H9 (cell line): ENCODE data around the gene FAM163B. TPM values are rescaled to one million over a fixed set of nuclear protein-coding genes. Genes with fewer than 3 reads are reported as not detected.

Experiments used
- DNase-seq: peaks from one replicate; pipeline ENCODE4 v3.0.0-alpha.2; 2017
- H2AFZ ChIP-seq: one replicate; pipeline ENCODE4 v1.6.1; 2013; ENCODE audit warnings: mild to moderate bottlenecking, low read length, control low read depth, moderate library complexity
- H2AK5ac ChIP-seq: 2 replicates; pipeline ENCODE4 v1.6.1; 2013; ENCODE audit warnings: low read length, control low read depth, mixed read lengths; ENCODE audit not compliant: insufficient read length
- H2BK120ac ChIP-seq: one replicate; pipeline ENCODE4 v1.6.1; 2013; ENCODE audit warnings: low read depth, mild to moderate bottlenecking, low read length, control low read depth, inconsistent platforms; ENCODE audit not compliant: poor library complexity, severe bottlenecking
- H2BK12ac ChIP-seq: 2 replicates; pipeline ENCODE4 v1.6.1; 2013; ENCODE audit warnings: low read length, control low read depth, mixed read lengths, low read depth; ENCODE audit not compliant: insufficient read length
- H2BK15ac ChIP-seq: 2 replicates; pipeline ENCODE4 v1.6.1; 2013; ENCODE audit warnings: low read depth, low read length, control low read depth
- H2BK20ac ChIP-seq: one replicate; pipeline ENCODE4 v1.6.1; 2013; ENCODE audit warnings: low read depth, mild to moderate bottlenecking, low read length, control low read depth, inconsistent platforms; ENCODE audit not compliant: poor library complexity, severe bottlenecking
- H2BK5ac ChIP-seq: 2 replicates; pipeline ENCODE4 v1.6.1; 2013; ENCODE audit warnings: low read length, control low read depth, mixed read lengths; ENCODE audit not compliant: insufficient read length
- H3K14ac ChIP-seq: 2 replicates; pipeline ENCODE4 v1.6.1; 2013; ENCODE audit warnings: low read length, control low read depth; ENCODE audit not compliant: insufficient read depth
- H3K18ac ChIP-seq: 2 replicates; pipeline ENCODE4 v1.6.1; 2013; ENCODE audit warnings: low read depth, mild to moderate bottlenecking, mixed read lengths, low read length, control low read depth; ENCODE audit not compliant: insufficient read length
- H3K23ac ChIP-seq: 2 replicates; pipeline ENCODE4 v1.6.1; 2013; ENCODE audit warnings: low read length, control low read depth, mixed read lengths, low read depth; ENCODE audit not compliant: insufficient read length
- H3K23me2 ChIP-seq: 2 replicates; pipeline ENCODE4 v1.6.1; 2013; ENCODE audit warnings: low read depth, mild to moderate bottlenecking, mixed read lengths, low read length, control low read depth; ENCODE audit not compliant: insufficient read length, poor library complexity, severe bottlenecking
- H3K27ac ChIP-seq: 2 replicates; pipeline ENCODE4 v1.5.1; 2013; ENCODE audit warnings: low read length, control low read depth, mixed read lengths, low read depth; ENCODE audit not compliant: insufficient read length
- H3K27me3 ChIP-seq: 2 replicates; pipeline ENCODE4 v1.6.1; 2013; ENCODE audit warnings: low read length, control low read depth, inconsistent platforms; ENCODE audit not compliant: insufficient read depth
- H3K4ac ChIP-seq: 2 replicates; pipeline ENCODE4 v1.6.1; 2013; ENCODE audit warnings: low read depth, mild to moderate bottlenecking, control low read depth, inconsistent platforms, low read length, moderate library complexity
- H3K4me1 ChIP-seq: 2 replicates; pipeline ENCODE4 v1.6.1; 2013; ENCODE audit warnings: low read length, control low read depth, inconsistent platforms; ENCODE audit not compliant: insufficient read depth
- H3K4me2 ChIP-seq: 2 replicates; pipeline ENCODE4 v1.6.1; 2013; ENCODE audit warnings: low read length, control low read depth, mixed read lengths; ENCODE audit not compliant: insufficient read length, insufficient read depth
- H3K56ac ChIP-seq: 2 replicates; pipeline ENCODE4 v1.6.1; 2013; ENCODE audit warnings: low read depth, mild to moderate bottlenecking, mixed read lengths, low read length, control low read depth; ENCODE audit not compliant: insufficient read length
- H3K79me1 ChIP-seq: 2 replicates; pipeline ENCODE4 v1.6.1; 2013; ENCODE audit warnings: low read depth, mild to moderate bottlenecking, moderate library complexity, low read length, control low read depth, inconsistent platforms; ENCODE audit not compliant: insufficient read depth, poor library complexity, severe bottlenecking
- H3K79me2 ChIP-seq: 2 replicates; pipeline ENCODE4 v1.6.1; 2013; ENCODE audit warnings: low read length, control low read depth, inconsistent platforms; ENCODE audit not compliant: insufficient read depth
- H3K9ac ChIP-seq: 2 replicates; pipeline ENCODE4 v1.6.1; 2013; ENCODE audit warnings: low read length, control low read depth, mixed read lengths; ENCODE audit not compliant: insufficient read length; ENCODE audit errors: extremely low read depth
- H3K9me3 ChIP-seq: one replicate; pipeline ENCODE4 v1.6.1; 2013; ENCODE audit warnings: low read depth, low read length, inconsistent platforms; ENCODE audit not compliant: control insufficient read depth
- H3T11ph ChIP-seq: one replicate; pipeline ENCODE4 v1.6.1; 2013; ENCODE audit warnings: mild to moderate bottlenecking, low read length, control low read depth, inconsistent platforms
- H4K20me1 ChIP-seq: one replicate; pipeline ENCODE4 v1.6.1; 2013; ENCODE audit not compliant: control insufficient read depth, insufficient read length, insufficient read depth
- H4K5ac ChIP-seq: 2 replicates; pipeline ENCODE4 v1.6.1; 2013; ENCODE audit warnings: low read depth, mild to moderate bottlenecking, mixed read lengths, low read length, control low read depth; ENCODE audit not compliant: insufficient read length
- H4K8ac ChIP-seq: replicated peaks from 2 replicates; pipeline ENCODE4 v1.6.1; 2013; ENCODE audit warnings: low read length, control low read depth, mixed read lengths, low read depth; ENCODE audit not compliant: insufficient read length
- H4K91ac ChIP-seq: 2 replicates; pipeline ENCODE4 v1.6.1; 2013; ENCODE audit warnings: low read depth, mild to moderate bottlenecking, moderate library complexity, mixed read lengths, low read length, control low read depth; ENCODE audit not compliant: insufficient read length
- H3K27ac Mint-ChIP-seq, 3 experiments: 2 replicates in 2 of 3; 3 replicates in 1 of 3; pipeline ENCODE4 v1.8.0; 2020 to 2021; ENCODE audit warnings: mixed read lengths in 3 of 3, mild to moderate bottlenecking in 1 of 3, moderate library complexity in 1 of 3
- H3K27me3 Mint-ChIP-seq: 2 replicates; pipeline ENCODE4 v1.8.0; 2021; ENCODE audit warnings: low read depth, mild to moderate bottlenecking, moderate library complexity, mixed read lengths
- H3K36me3 Mint-ChIP-seq, 3 experiments: 2 replicates in 2 of 3; 3 replicates in 1 of 3; pipeline ENCODE4 v1.8.0; 2020 to 2021; ENCODE audit warnings: low read depth in 3 of 3, mixed read lengths in 3 of 3; ENCODE audit not compliant: insufficient read depth in 1 of 3
- H3K4me1 Mint-ChIP-seq, 2 experiments: 2 replicates each; pipeline ENCODE4 v1.8.0; 2020; ENCODE audit warnings: mixed read lengths in 2 of 2
- H3K4me3 Mint-ChIP-seq, 2 experiments: 2 replicates in 1 of 2; 3 replicates in 1 of 2; pipeline ENCODE4 v1.8.0; 2020 to 2021; ENCODE audit warnings: mild to moderate bottlenecking in 2 of 2, mixed read lengths in 2 of 2, moderate library complexity in 1 of 2
- H3K9me3 Mint-ChIP-seq, 2 experiments: 2 replicates in 1 of 2; 3 replicates in 1 of 2; pipeline ENCODE4 v1.8.0; 2020; ENCODE audit warnings: mild to moderate bottlenecking in 2 of 2, mixed read lengths in 2 of 2, moderate library complexity in 1 of 2
- WGBS: extraction: QIAGEN DNeasy Blood & Tissue Kit; methylation state at CpG from one replicate; pipeline ENCODE4 v1.1.7; 2013; ENCODE audit warnings: missing lambda C conversion rate, low lambda C conversion rate, mixed read lengths; ENCODE audit not compliant: insufficient read length; ENCODE audit errors: extremely low coverage; 5-methylcytosine and 5-hydroxymethylcytosine counted together
- total RNA-seq: library from RNA; stranded (reverse); gene quantifications from 2 replicates; pipeline ENCODE4 v1.2.1, GENCODE V29; 2021
- TF ChIP-seq, protein P1 (sequence below): fragments of 200-600 bp; sonication (generic); conservative IDR thresholded peaks from 3 replicates; pipeline ENCODE4 v1.8.0; 2021; ENCODE audit warnings: antibody characterized with exemption, mild to moderate bottlenecking

FAM163B gene
- total RNA-seq, 1 experiment from 2014 or later = 0.39 TPM

DNA sequence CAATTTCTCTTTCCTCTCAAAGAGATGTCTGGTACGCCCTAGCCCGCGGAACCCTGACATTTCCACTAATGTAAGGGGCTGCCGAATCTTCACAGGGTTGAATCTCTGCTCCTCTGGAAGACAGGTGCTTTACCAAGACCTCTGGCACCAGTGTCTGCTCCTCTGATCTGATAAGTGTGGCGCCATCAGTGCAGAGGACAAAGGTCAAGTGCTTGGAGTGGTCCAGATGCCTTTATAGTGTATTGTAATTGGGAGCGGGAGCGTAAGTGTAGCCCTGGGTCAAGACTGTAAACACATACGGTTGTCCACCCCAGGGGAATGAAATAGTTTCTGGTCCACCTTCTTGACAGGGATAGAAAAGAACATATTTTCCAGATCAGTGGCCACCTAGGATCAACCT, 57.0 kb downstream of the FAM163B start:
- Histone ChIP-seq H2AFZ (no peak overlapping the region), H2BK120ac (no peak overlapping the region), H3K23ac (no peak overlapping the region), H3K4ac (no peak overlapping the region), H3K14ac (no peak overlapping the region), H4K20me1 (no peaks in the 10 kb centered on the region), H2BK15ac (no peak overlapping the region), H2BK5ac (no peak overlapping the region), H3K9ac (no peak overlapping the region), H3K4me2 (no peak overlapping the region), H4K91ac (no peak overlapping the region), H2BK12ac (no peak overlapping the region), H3K79me1 (no peaks in the 10 kb centered on the region), H3K18ac (no peak overlapping the region), H3K56ac (no peak overlapping the region), H3T11ph (no peak overlapping the region), H3K27me3 (no peaks in the 10 kb centered on the region), H2AK5ac (no peak overlapping the region), H3K9me3 (no peaks in the 10 kb centered on the region), H4K5ac (no peak overlapping the region), H4K8ac (no peak overlapping the region), H3K79me2 (no peaks in the 10 kb centered on the region), H3K23me2 (no peaks in the 10 kb centered on the region), H3K27ac (no peak overlapping the region), H3K4me1 (no peaks in the 10 kb centered on the region), H2BK20ac (no peak overlapping the region)
- no peak for DNase-seq
- TF ChIP-seq, protein P1, sequence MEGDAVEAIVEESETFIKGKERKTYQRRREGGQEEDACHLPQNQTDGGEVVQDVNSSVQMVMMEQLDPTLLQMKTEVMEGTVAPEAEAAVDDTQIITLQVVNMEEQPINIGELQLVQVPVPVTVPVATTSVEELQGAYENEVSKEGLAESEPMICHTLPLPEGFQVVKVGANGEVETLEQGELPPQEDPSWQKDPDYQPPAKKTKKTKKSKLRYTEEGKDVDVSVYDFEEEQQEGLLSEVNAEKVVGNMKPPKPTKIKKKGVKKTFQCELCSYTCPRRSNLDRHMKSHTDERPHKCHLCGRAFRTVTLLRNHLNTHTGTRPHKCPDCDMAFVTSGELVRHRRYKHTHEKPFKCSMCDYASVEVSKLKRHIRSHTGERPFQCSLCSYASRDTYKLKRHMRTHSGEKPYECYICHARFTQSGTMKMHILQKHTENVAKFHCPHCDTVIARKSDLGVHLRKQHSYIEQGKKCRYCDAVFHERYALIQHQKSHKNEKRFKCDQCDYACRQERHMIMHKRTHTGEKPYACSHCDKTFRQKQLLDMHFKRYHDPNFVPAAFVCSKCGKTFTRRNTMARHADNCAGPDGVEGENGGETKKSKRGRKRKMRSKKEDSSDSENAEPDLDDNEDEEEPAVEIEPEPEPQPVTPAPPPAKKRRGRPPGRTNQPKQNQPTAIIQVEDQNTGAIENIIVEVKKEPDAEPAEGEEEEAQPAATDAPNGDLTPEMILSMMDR = no peak
- Mint-ChIP-seq H3K27ac (no peak overlapping the region), H3K9me3 (no peaks in the 10 kb centered on the region; a peak in 1 of 5 replicates), H3K36me3 (no peaks in the 10 kb centered on the region), H3K27me3 (peaks cover 4% of the 10 kb centered on the region), H3K4me3 (no peak overlapping the region), H3K4me1 (peaks cover 12% of the 10 kb centered on the region in 2 experiments)
- no CpG with 5 or more reads among the region's 8 CpGs for WGBS
